Right lobe of liver (tissue), 4 donors: Measurements from ENCODE around the gene RIPOR2.

Experiments used
- CTCF ChIP-seq, 4 donors: fragments of 200-600 bp in 3 of 4; fragments of 450-650 bp in 1 of 4; IDR thresholded peaks; one replicate each; pipeline versions ENCODE4 v1.5.1 to v1.8.0; 2016 to 2022; ENCODE audit warnings: antibody characterized with exemption in 4 of 4, mild to moderate bottlenecking in 2 of 4
- POLR2A ChIP-seq: fragments of 450-650 bp; IDR thresholded peaks from one replicate; pipeline ENCODE4 v1.6.1; 2017; ENCODE audit warnings: antibody characterized with exemption, mild to moderate bottlenecking
- donor health status: DM: no; HTN: no; CAD: no.
- donor health status: DM: no; HTN: no; CAD: no.
- donor health status: DM: no; HTN: yes; CAD: no.

DNA sequence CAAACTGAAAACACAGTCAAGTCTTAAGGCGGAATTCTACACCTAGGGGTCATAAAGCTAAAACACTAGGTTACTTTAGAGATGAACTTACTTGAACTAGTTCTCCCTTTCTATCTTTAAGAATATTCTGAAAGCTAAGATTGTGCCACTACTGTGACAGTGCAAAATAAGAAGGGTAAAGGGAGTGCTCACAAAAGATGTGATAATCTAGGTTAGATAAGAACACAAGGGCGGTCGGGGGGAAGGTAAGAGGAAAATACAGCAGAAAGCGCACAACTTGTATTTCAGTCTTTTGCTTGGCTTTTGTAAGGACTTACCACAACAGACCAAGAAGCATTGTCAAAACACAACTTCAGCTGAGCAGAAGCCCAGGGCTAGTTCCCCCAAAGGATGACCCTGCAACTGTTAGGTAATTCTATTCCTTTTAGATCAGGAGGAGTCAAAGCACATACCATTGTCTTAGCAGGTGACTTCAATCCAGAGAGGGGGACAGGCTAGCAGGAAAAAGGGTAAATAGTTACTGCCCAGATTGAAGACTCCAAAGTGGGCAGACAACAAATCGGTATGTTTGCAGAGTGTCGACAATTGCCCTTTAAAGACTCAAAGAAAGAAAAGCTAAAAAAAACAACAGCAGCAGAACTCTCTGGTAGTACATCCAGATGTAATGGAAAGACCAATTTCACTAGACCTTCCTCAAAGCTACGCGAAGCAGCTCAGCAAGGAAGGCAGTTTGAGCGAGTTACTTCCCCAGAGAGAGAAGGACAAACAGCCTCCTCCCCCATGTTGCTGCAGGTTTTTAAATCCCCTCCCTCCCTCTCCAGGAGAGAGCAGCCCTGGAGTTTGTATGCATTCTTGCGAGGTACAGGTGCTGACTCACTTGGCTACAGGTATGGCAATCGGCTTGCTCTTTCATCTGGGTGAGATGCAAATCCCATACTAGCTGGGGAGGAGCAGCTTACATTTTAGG lies 59.0 kb downstream of the RIPOR2 start:
- TF ChIP-seq CTCF (IDR thresholded peaks at IDR 0.05) (no peak), POLR2A (no peak)
